ENCODE data around the gene RASIP1.

DNA sequence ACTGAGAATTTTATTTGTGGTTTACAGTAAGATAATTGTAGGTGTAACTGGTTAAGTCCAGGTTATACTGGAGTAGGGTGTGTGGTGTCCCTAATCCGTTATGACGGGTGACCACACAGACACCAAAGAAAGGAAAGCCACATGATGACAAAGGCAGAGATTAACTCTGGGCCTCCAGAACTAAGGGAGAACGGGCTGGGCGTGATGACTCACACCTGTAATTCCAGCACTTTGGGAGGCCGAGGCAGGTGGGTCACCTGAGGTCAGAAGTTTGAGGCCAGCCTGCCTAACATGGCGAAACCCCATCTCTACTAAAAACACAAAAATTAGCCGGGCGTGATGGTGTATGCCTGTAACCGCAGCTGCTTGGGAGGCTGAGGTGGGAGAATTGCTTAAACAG lies 54.8 kb downstream of the RASIP1 start:
- TF ChIP-seq, protein P1, sequence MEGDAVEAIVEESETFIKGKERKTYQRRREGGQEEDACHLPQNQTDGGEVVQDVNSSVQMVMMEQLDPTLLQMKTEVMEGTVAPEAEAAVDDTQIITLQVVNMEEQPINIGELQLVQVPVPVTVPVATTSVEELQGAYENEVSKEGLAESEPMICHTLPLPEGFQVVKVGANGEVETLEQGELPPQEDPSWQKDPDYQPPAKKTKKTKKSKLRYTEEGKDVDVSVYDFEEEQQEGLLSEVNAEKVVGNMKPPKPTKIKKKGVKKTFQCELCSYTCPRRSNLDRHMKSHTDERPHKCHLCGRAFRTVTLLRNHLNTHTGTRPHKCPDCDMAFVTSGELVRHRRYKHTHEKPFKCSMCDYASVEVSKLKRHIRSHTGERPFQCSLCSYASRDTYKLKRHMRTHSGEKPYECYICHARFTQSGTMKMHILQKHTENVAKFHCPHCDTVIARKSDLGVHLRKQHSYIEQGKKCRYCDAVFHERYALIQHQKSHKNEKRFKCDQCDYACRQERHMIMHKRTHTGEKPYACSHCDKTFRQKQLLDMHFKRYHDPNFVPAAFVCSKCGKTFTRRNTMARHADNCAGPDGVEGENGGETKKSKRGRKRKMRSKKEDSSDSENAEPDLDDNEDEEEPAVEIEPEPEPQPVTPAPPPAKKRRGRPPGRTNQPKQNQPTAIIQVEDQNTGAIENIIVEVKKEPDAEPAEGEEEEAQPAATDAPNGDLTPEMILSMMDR (IDR thresholded peaks at IDR 0.05 in 8 of 11, conservative IDR thresholded peaks at IDR 0.05 in 3 of 11) = no peak
- TF ChIP-seq POLR2AphosphoS5 (IDR thresholded peaks at IDR 0.05) = no peak
- TF ChIP-seq POLR2A (IDR thresholded peaks at IDR 0.05) = no peak

Data from spleen (tissue), 7 donors.